HG02588 (cell line): ENCODE data around the gene PDE11A.

Experiments
- ATAC-seq: cut with Tn5 transposase; IDR thresholded peaks from one replicate; pipeline ENCODE4 v1.9.1; 2021; ENCODE audit warnings: mild to moderate bottlenecking, moderate library complexity; ENCODE audit not compliant: unreplicated experiment

PDE11A gene

GRCh38 chr2:177730792-177731191, 341.8 kb downstream of the PDE11A start:
- ATAC-seq, result no peak

DNA sequence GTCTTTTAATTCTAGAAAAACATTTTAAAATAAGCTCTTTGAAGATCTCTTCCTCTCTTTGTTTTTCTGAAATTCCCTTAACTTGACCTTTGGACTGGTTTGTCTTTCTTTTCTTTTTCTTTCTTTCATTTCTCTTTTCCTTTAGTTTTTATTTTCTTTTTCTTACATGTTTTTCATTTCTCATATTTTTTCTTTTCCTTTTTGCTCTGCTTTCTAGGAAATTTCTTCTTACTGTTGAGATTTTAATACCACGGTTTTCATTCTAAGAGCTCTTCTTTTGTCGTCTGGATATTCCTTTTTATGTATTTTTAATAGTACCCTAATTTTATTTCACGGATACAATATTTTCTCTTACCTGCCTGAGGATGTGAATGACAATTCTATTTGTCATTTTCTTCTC, 342.2 kb downstream of the PDE11A start:
- ATAC-seq, result no peak

GRCh38 chr2:177728920-177729319, 343.7 kb downstream of the PDE11A start:
- ATAC-seq, result no peak

DNA sequence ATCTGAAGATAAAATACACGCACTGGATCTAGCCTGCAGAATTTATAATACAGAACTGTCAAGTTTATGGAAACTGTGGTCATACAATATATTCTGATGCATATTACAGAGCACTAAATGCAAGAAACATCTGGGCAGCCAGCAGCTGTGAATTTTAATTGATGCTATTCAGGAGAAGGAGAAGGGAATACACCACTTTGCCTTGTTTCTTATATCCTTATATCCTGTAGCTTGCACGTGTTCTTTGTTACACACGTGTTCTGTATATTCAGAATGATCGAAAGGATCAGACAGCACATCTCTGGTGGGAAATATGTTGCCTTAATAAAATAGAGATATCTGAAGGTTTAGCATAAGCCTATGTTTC, 344.2 kb downstream of the PDE11A start:
- no peak for ATAC-seq

DNA sequence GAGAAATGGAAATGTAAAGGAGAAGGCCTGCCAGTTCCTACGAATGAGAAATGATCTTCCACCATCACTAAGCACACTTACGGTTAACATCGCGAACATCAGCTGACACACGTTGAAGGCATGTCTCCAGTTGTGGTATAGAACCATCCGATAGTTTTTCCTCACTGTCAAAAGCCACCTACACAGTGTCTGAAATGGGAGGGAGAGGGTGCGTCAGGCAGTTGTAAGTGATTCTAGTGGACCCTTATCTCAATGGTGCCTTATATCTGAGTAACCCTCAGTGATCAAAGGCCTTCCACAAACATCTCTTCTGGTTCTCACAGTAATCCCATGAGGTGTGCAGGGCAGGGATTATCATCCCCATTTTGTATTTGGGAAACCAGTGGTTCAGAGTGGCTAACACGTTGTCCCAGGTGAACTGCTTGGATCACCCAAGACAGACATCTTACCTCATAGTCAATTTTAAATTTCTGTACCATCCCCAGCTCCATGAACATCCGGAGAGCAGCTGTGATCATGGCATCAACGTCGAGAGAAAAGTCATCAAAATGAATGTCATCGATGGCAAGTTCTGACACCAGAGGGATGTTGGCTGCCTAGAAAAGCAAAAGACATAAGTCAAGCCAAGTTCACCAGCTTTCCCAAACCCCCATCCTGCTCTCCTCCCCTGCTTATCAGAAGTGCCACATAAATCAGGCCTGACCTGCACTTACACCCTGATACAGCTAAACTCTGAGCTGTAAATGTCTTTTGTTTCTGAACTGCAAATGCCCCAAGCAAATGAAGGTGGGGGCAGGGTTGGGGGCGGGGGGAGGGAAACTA, 344.8 kb downstream of the PDE11A start:
- no peak for ATAC-seq

DNA sequence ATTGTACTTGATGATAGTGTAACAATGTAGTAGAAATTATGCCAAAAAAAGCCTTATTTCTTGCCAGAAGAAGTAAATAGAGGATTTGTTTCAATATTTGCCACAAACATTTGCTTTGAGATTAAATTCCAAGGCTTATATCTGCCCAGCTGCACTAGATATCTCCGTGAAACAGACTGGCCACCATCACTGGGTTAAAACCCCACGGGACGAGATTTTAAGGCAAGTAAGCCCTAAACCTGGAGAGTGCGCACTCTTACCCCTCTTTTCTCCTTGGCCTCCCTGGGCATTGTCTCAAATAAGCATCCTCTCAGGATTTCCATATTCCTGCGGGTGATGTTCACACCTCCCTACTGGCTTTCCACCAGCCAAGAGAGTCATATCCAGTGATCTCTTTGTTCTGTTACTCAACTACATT, 345.6 kb downstream of the PDE11A start:
- ATAC-seq, result no peak

- peak; percentile 71 for ATAC-seq
These were observed 347.9 kb downstream of the PDE11A start for GRCh38 chr2:177724398-177725287.

- ATAC-seq, result no peak
These were observed 349.3 kb downstream of the PDE11A start for GRCh38 chr2:177723235-177723634.

GRCh38 chr2:177721818-177722567, 350.6 kb downstream of the PDE11A start:
- no peak for ATAC-seq

DNA sequence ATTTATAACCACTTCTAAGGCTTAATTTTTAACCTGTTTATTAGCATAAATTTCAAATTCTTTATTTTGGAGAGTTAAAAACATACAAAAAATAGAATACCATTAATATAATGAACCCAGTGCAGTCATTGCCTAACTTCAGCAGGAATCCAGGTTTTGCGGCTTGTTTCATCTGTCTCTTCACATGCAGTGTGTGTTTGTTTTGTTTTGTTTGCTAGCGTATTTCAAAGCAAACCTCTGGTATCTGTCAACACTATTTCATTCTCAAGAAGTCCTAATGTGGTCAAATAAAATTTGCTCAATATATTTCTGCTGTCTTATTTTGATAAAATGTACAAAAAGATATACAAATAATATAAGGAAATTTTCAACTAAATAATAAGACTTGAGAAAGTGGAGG, 351.5 kb downstream of the PDE11A start:
- ATAC-seq, result no peak

DNA sequence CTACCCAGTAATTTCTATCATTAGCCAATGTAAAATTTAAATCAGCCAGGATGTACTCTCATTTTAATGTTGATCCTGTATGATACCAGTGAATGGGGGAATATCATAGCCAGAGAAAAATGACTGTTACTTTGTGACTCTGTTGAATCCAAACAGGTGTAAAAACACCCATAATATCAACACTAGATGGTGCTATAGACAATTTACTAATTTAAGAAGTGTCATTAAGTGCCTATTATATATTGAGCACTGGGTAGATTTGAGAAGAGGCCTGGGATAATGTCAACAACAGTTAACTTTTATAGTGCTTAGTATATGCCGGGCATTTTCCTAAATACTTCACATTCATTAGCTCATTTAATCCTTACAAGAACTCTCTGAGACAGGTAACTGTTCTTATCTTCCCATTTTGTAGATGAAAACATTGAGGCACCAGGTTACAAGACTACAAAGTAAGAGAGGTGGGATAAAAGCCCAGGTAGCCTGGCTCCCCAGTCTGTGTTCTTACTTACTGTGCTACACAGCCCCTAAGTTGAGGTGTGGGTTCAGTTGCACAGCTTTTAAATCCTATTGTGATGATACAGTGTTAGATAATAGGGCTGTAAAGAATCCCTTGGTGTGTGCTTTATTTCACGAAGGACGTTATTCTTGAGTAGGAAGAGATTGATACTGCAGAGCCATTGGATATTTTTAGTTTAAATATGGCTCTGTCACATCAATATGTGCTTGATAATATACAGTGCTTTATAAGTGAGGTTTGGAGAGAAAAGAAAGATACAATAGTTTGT, 354.6 kb downstream of the PDE11A start:
- ATAC-seq, result no peak

GRCh38 chr2:177716484-177716883, 356.1 kb downstream of the PDE11A start:
- no peak for ATAC-seq

GRCh38 chr2:177715771-177716170, 356.8 kb downstream of the PDE11A start:
- no peak for ATAC-seq

DNA sequence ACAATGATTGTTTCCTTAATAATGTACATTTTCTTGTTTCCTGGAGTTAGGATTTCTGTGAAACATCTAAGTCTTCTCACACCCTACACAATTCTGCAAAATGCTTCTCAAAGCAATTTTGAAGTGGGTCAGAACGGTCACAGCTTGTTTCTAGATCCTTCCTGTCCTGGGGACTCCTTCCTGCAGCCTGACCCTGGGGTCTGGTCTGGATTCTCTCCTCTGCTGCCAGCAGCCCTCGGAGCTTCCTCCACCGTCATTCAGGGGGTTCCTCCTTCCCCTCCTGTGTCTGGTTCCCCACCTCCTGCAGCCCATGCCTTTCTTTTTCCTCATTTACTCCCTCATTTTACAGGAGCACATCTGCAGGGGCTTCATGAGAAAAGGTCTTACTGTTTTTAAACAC, 357.9 kb downstream of the PDE11A start:
- no peak for ATAC-seq

- ATAC-seq, result no peak
These were observed 360.1 kb downstream of the PDE11A start for GRCh38 chr2:177712462-177712861.

- no peak for ATAC-seq
These were observed 360.9 kb downstream of the PDE11A start for GRCh38 chr2:177711483-177712265.

GRCh38 chr2:177710889-177711288, 361.7 kb downstream of the PDE11A start:
- no peak for ATAC-seq

DNA sequence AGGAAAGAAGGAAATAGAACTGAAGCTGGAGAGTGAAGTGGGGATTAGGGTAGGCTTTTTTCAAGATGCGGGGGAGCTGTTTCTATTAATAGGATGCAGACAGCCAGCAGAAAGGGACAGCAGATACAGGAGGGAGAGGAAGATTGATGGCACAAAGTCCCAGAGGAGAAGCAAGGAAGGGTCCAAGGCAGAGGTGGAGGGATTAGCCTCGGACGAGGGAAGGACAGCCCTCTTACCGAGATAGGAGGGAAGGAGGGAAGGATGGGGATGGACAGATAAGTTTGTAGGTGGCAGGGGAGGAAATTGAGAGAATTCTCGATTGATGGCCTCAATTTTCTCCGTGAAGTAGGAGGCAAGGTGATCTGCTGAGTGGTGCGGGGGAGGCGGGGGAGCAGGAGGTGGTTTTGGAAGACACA, 362.6 kb downstream of the PDE11A start:
- no peak for ATAC-seq

- ATAC-seq, result no peak
These were observed 363.7 kb downstream of the PDE11A start for GRCh38 chr2:177708660-177709444.
